ENCODE results near the gene CNIH2. TPM values are rescaled to one million over a fixed set of nuclear protein-coding genes. Genes with fewer than 3 reads are reported as not detected.

Gene CNIH2
- total RNA-seq, 4 donors from 2014 or later: not detected

GRCh38 chr11:66238786-66239413 is 39.1 kb upstream of the CNIH2 start:
- 94% methylated on average over 7 to 17 of the region's 17 CpGs for WGBS, 2 donors
- no peak for DNase-seq (ENCODE audit: low spot score in 2 of 2)
- Histone ChIP-seq H3K27me3 (no peaks in the 10 kb centered on the region), H3K36me3 (peaks cover 0 to 100% (median 27%) of the 10 kb centered on the region in 3 donors), H3K4me3 (no peak overlapping the region), H3K4me1 (no peaks in the 10 kb centered on the region), H3K27ac (no peak overlapping the region), H3K9me3 (no peaks in the 10 kb centered on the region)
- TF ChIP-seq POLR2A (IDR thresholded peaks at IDR 0.05) (no peak), CTCF (IDR thresholded peaks at IDR 0.05) (no peak), EP300 (IDR thresholded peaks at IDR 0.05) (no peak)

GRCh38 chr11:66239511-66239910 is 38.5 kb upstream of the CNIH2 start:
- Histone ChIP-seq H3K9me3 (no peaks in the 10 kb centered on the region), H3K27me3 (no peaks in the 10 kb centered on the region), H3K27ac (no peak overlapping the region), H3K4me3 (no peak overlapping the region), H3K36me3 (peaks cover 0 to 100% (median 22%) of the 10 kb centered on the region in 3 donors), H3K4me1 (no peaks in the 10 kb centered on the region)
- DNase-seq (ENCODE audit: low spot score in 2 of 2): no peak
- WGBS, 2 donors: 77 to 89% methylated on average over 3 of the region's 3 CpGs
- no peak for TF ChIP-seq CTCF (IDR thresholded peaks at IDR 0.05)
- TF ChIP-seq EP300 (IDR thresholded peaks at IDR 0.05): no peak
- TF ChIP-seq POLR2A (IDR thresholded peaks at IDR 0.05): no peak

GRCh38 chr11:66239998-66240780 is 37.8 kb upstream of the CNIH2 start:
- H3K27ac ChIP-seq: no peak overlapping the region
- no peaks in the 10 kb centered on the region for H3K9me3 ChIP-seq
- no peak for DNase-seq (ENCODE audit: low spot score in 2 of 2)
- no peaks in the 10 kb centered on the region for H3K27me3 ChIP-seq
- peaks cover 0 to 100% (median 22%) of the 10 kb centered on the region in 3 donors for H3K36me3 ChIP-seq
- no peaks in the 10 kb centered on the region for H3K4me1 ChIP-seq
- 80 to 83% methylated on average over 24 to 25 of the region's 25 CpGs for WGBS, 2 donors
- TF ChIP-seq CTCF (IDR thresholded peaks at IDR 0.05) (no peak), POLR2A (IDR thresholded peaks at IDR 0.05) (no peak), EP300 (IDR thresholded peaks at IDR 0.05) (no peak)
- H3K4me3 ChIP-seq: no peak overlapping the region

- no peak overlapping the region for H3K4me3 ChIP-seq
- no peaks in the 10 kb centered on the region for H3K4me1 ChIP-seq
- H3K9me3 ChIP-seq: no peaks in the 10 kb centered on the region
- WGBS, 2 donors: 65 to 82% methylated on average over 9 of the region's 9 CpGs
- H3K27ac ChIP-seq: no peak overlapping the region
- no peak for DNase-seq (ENCODE audit: low spot score in 2 of 2)
- no peak for TF ChIP-seq CTCF (IDR thresholded peaks at IDR 0.05)
- no peak for TF ChIP-seq EP300 (IDR thresholded peaks at IDR 0.05)
- no peak for TF ChIP-seq POLR2A (IDR thresholded peaks at IDR 0.05)
- no peaks in the 10 kb centered on the region for H3K27me3 ChIP-seq
- H3K36me3 ChIP-seq: peaks cover 0 to 100% (median 22%) of the 10 kb centered on the region in 3 donors
These were observed 37.2 kb upstream of the CNIH2 start for GRCh38 chr11:66240781-66241136.

GRCh38 chr11:66242095-66242765 is 35.7 kb upstream of the CNIH2 start:
- Histone ChIP-seq H3K27me3 (no peaks in the 10 kb centered on the region), H3K36me3 (peaks cover 0 to 98% (median 22%) of the 10 kb centered on the region in 3 donors)

More at GRCh38 chr11:66242095-66242765, 35.7 kb upstream of the CNIH2 start:
- H3K27ac ChIP-seq: no peak overlapping the region
- H3K4me1 ChIP-seq: no peaks in the 10 kb centered on the region
- no peak for DNase-seq (ENCODE audit: low spot score in 2 of 2)
- TF ChIP-seq EP300 (IDR thresholded peaks at IDR 0.05) (no peak), POLR2A (IDR thresholded peaks at IDR 0.05) (no peak), CTCF (IDR thresholded peaks at IDR 0.05) (no peak)
- WGBS, 2 donors: 76 to 79% methylated on average over 12 to 14 of the region's 14 CpGs
- no peaks in the 10 kb centered on the region for H3K9me3 ChIP-seq
- no peak overlapping the region for H3K4me3 ChIP-seq
